ENCODE results near the gene FDXR.
A peak's percentile ranks its signal among the peaks of the same experiment; 100 is the strongest.
"Not testable (repeated sequence)": the region's sequence is repeated elsewhere in the genome, so short reads cannot be mapped to it uniquely, and the experiment has no call there.

Gene FDXR

GRCh38 chr17:74873037-74873873, 461 bp upstream of the FDXR start:
- DNase-seq (ENCODE audit: low read depth in 3 of 3), result peak; percentile 98 to 100 (median 99)

DNA sequence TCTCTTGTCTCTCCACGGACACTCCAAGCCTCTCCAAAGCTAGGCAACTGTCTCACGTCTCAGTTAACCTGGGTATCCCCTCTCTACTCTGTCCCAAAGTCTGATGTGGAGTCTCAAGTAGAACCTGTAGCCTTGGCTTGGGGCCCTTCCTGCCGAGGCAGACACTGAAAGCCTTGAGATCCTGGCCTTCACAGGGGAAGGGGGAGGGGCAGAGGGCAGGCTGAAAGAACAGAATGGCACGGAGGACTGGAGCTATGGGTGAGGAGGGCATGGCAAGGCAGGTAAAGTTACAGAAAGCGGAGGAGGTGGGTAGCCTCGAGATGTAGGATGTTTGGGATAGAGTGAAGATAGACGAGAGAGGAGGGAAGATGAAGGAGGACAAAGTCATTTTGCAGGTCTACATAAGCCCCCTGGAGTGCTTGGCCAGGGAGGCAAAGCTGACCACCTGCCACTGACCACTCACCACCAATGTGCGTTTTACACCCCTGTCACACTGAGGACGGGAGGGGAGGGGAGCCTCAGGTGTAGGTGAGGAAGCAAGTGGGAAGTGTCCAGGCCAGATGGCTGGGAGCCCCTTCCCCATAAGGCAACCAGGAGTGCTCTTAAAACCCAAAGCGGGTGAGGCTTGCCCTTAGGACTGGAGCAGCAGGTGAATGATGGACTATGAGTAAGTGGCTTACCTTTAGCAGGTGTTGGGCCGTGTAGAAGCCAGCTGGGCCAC, 1.3 kb downstream of the FDXR start:
- no peak for DNase-seq (ENCODE audit: low read depth in 3 of 3)

- DNase-seq (ENCODE audit: low read depth in 3 of 3), result no peak
Observed at GRCh38 chr17:74870512-74870911, 2.3 kb downstream of the FDXR start.

- DNase-seq (ENCODE audit: low read depth in 3 of 3), result not testable (repeated sequence)
Observed at GRCh38 chr17:74870028-74870427, 2.8 kb downstream of the FDXR start.

GRCh38 chr17:74868908-74869255, 3.9 kb downstream of the FDXR start:
- no peak for DNase-seq (ENCODE audit: low read depth in 3 of 3)

- no peak for DNase-seq (ENCODE audit: low read depth in 3 of 3)
Observed at GRCh38 chr17:74868251-74868907, 4.4 kb downstream of the FDXR start.

GRCh38 chr17:74866198-74866835, 6.5 kb downstream of the FDXR start:
- no peak for DNase-seq (ENCODE audit: low read depth in 3 of 3)

- DNase-seq (ENCODE audit: low read depth in 3 of 3), result no peak
Observed at GRCh38 chr17:74865504-74866197, 7.1 kb downstream of the FDXR start.

DNA sequence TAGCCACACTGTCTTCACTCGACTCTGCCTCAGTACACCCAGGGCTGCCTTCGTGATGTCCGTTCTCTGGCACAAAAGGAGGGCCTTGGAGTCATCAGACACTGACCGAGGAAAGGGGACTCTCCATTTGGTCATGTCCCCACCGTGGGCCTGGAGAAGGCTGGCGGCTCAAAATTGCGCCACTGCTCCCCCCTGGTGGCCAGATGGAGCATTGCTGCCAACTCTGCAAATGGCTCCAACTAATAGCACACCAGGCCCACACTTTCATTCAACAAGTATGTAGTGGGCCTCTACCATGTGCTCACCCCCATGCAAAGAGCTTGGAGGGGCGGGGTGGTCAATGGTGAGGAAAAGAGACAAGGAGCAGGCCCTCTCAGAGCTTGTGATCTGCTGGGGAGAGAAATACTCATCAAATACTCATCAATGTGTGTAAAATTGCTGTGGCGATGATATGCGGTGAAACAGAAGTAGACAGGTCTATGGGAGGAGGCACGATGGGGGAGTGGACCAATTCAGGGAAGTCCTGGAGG, 7.9 kb downstream of the FDXR start:
- DNase-seq (ENCODE audit: low read depth in 3 of 3), result peak; percentile 50 to 68 (median 57)

DNA sequence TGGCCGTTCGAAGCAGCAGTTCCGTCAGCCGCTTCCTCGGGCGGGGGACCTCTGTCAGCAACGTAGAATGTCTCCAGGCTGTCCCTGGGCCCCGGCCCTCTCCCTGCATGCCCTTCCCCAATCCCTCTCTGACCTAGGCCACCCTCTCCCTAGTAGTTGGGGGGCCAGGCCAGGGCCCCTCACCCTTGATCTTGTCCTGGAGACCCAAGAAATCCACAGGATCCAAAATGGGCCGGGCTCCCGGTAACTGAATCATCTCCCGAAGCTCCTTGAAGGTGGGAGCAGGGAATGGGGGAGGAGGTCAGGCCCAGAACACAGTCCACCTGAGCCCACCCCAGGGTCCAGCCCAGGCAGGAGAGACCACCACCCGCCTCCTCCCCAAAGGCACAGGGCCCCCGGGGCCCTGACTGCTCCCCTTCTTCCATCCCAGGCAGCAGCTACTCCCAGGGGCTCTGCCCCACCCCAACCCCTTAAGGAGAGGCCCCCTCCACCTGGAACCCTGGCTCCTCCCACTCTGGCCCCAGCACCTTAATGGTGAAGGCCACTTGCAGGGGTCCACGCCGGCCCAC, 8.4 kb downstream of the FDXR start:
- DNase-seq (ENCODE audit: low read depth in 3 of 3), result no peak

DNA sequence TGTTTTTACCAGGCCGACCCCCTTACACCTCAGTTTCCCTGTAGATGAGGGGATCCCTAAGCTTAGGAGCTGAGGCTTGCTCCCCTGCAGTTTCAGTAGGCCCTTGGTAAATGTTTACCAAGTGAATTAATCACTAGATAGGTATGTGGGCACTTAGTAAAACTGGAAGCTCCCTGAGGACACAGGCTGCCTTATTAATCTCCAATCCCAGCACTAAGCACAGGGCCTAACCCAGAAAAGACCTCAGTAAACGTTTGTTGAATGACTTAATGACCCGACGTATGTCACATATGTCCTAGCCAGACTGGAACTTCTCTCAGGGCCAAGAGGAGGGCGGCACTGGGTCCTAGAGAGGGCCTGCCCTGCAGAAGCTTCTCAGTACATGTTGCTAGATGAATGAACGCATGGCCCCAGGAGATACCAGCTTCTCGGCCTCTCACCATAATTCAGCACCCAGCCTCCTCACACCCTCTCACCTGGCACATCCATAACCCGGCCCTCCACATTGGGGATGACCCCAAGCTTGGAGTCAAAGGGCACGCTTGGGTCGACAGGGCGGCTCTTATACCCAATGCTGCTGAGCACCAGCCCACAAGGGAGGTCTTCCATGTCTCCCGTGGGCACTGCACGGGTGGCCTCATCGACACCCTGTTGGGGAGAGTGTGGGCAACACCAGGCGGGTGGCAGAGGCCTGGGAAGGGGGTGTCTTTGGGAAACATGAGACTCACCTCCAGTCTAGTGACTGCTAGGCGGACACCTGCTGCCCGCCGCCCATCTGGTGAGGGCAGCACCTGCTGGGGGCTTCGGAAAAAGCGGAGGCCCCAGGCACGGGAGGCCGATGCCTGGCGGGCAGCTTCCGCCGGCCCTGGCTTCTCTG, 9.1 kb downstream of the FDXR start:
- DNase-seq (ENCODE audit: low read depth in 3 of 3), result no peak

GRCh38 chr17:74862919-74863318, 9.9 kb downstream of the FDXR start:
- no peak for DNase-seq (ENCODE audit: low read depth in 3 of 3)

DNA sequence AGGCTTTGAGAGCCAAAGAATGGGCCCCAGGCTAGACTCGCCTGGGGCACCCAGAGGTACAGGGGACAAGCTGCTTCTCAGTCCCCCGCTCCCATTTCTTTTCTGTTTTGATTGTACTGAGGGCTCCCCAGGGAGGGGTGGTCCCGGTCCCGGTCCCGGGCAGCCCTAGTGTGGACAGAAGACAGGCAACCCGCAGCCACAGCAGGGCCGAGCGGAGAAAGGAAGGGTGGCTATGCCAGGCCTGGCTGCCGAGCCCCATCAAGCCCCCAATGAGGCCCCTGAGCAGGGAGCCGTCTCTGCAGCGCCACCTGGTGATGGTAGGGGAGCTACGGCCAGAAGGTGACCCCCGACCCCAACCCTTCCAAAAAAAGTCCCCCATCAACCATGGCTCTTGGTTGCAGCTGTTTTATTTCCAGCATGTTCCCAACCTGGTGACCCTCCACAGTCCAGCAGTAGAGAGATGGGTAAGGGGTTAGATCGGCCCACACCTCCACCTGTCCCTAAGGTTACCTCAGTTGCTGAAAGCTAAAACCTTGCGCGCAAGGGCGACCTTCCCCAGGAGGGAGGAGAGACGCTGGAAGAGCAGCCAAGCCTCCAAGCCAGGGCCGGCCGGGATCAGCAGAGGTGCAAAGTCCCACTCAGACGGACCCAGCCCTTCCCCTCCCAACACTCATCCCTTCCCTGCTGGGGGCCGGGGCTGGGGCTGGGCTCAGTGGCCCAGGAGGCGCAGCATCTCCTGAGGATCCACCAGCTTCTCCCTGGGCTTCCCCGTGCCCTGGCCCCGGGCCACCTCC, 10.5 kb downstream of the FDXR start:
- peak; percentile 52 to 74 (median 56) for DNase-seq (ENCODE audit: low read depth in 3 of 3)

GRCh38 chr17:74861662-74862107, 11.1 kb downstream of the FDXR start:
- DNase-seq (ENCODE audit: low read depth in 3 of 3), result no peak

- no peak for DNase-seq (ENCODE audit: low read depth in 3 of 3)
Observed at GRCh38 chr17:74860872-74861661, 11.7 kb downstream of the FDXR start.

DNA sequence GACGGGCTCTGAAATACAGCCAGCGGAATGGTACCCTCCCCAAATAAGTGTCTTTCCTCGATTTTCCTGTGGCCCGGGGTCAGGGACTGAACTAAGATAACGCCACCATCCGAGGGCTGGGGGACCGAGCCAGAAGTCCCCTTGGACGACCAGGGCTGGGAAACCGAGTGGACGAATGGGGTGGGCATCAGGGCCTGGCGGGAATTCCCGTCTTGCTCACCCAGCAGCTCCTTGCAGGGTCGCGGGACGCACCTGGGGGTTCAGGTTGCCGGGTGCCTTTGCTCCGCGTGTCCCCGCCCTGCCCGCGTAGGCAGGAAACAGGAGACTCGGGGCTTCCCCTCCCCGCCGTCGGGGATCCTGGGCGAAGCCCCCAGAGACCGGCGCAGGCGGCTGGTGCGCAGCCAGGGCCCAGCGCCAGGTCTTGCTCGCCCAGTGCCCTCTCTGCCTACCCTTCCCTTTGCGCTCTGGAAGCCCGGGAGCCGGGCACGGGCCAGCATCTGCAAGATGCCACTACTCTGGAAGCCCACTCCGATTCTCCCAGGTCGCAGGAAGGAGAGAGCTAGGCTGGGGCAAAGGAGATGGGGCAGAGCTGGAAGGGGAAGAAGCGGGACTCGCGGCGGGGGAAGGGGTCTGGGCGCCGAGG, 12.4 kb downstream of the FDXR start:
- DNase-seq (ENCODE audit: low read depth in 3 of 3), result no peak

DNA sequence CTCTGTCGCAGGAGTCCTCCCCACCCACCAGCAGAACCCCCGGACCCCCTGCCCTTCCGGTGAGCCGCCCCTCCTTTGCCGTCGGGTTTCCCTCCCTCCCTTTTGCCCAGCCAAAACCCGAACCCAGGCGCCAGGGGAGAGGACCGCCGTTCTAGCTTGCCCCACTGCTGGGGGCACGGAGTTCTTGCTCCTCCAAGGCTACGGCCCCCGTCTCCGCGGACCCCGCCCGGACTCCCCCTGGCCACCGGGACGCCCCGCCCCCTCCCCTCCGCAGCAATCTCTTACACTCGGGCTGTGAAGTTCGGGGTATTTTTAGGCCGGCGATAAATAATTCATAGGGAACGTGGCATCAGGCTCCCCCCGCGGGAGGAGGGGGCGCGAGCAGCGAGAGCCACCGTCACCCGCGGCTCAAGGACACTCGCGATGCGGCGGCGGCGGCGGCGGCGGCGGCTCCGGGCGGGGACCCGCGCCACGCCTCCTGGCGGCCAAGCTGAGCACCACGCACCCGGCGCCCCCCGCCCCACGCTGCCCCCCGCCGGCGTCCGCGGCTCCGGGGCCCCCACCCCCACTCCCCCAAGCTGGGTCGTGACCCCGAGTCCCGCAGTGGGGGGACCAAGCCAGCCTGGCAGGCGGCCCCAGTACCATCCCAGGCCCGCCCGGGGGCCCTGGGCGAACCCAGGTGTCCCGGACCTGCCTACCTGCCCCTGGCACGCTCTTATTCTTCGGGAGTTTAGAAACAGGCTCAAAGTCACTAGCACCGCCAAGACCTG, 13.2 kb downstream of the FDXR start, which contains the start of gene GRIN2C:
TSS of gene GRIN2C (minus strand) at position 427 of the 770 bp plus-strand sequence. CDS start 4,793 bp downstream, outside the sequence.
- peak in 1 of 3 experiments; percentile 24 for DNase-seq (ENCODE audit: low read depth in 3 of 3)
